Osteocyte (in vitro differentiated cells): ENCODE results near the gene BAHCC1. TPM values are rescaled to one million over a fixed set of nuclear protein-coding genes. Genes with fewer than 3 reads are reported as not detected.

Source experiments
- DNase-seq: peaks from one replicate; pipeline ENCODE4 v3.0.0; 2021; ENCODE audit warnings: mixed read lengths; ENCODE audit not compliant: unreplicated experiment; ENCODE audit errors: extremely low spot score
- H3K27ac Mint-ChIP-seq: one replicate; pipeline ENCODE4 v1.8.0; 2021; ENCODE audit warnings: mild to moderate bottlenecking, mixed read lengths; ENCODE audit not compliant: unreplicated experiment
- H3K27me3 Mint-ChIP-seq: one replicate; pipeline ENCODE4 v1.8.0; 2021; ENCODE audit warnings: mixed read lengths; ENCODE audit not compliant: unreplicated experiment
- H3K36me3 Mint-ChIP-seq: one replicate; pipeline ENCODE4 v1.8.0; 2021; ENCODE audit warnings: mixed read lengths; ENCODE audit not compliant: unreplicated experiment
- H3K4me1 Mint-ChIP-seq: one replicate; pipeline ENCODE4 v1.8.0; 2021; ENCODE audit warnings: mixed read lengths; ENCODE audit not compliant: unreplicated experiment
- H3K4me3 Mint-ChIP-seq: one replicate; pipeline ENCODE4 v1.8.0; 2021; ENCODE audit warnings: mild to moderate bottlenecking, moderate library complexity, mixed read lengths; ENCODE audit not compliant: unreplicated experiment
- H3K9me3 Mint-ChIP-seq: one replicate; pipeline ENCODE4 v1.8.0; 2021; ENCODE audit warnings: mixed read lengths; ENCODE audit not compliant: unreplicated experiment
- CTCF ChIP-seq: fragments of 200-600 bp; sonication (generic); IDR thresholded peaks from 2 replicates; pipeline ENCODE4 v1.5.0; 2021; ENCODE audit warnings: antibody characterized with exemption, mild to moderate bottlenecking, moderate library complexity
- total RNA-seq: library from RNA; stranded (reverse); gene quantifications from 2 replicates; pipeline ENCODE4 v1.2.1, GENCODE V29; 2021

BAHCC1 gene
- total RNA-seq, 1 donor from 2014 or later = 55.7 TPM

DNA sequence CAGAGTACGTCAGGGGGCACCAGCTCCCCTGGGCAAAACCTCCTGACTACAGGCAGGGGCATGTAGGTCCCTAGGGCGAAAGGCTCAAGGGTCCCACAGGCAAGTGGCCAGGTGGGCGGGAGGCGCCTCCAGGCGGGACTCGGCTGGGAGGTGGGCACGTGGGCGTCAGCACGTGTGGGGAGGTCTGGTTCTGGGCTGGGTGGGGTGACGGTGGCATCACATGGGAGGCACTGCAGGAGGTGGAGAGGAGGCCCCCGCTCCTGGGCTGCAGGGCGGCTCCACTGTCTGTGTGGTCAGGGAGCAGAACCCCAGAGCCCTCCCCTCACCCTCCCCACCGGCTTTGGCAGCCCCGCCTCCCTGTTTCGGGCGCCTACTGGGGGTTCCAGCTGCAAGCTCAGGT, 64.6 kb downstream of the BAHCC1 start:
- no peak for DNase-seq
- Mint-ChIP-seq H3K27ac (no peak overlapping the region), H3K36me3 (peaks cover 10% of the 10 kb centered on the region), H3K4me3 (no peak overlapping the region), H3K27me3 (no peaks in the 10 kb centered on the region), H3K4me1 (peaks cover 14% of the 10 kb centered on the region), H3K9me3 (no peaks in the 10 kb centered on the region)
- no peak for TF ChIP-seq CTCF

GRCh38 chr17:81460856-81461460, 65.7 kb downstream of the BAHCC1 start:
- no peak overlapping the region for H3K27ac Mint-ChIP-seq
- no peaks in the 10 kb centered on the region for H3K27me3 Mint-ChIP-seq
- H3K4me1 Mint-ChIP-seq = peaks cover 11% of the 10 kb centered on the region
- no peak overlapping the region for H3K4me3 Mint-ChIP-seq
- DNase-seq = no peak
- peaks cover 13% of the 10 kb centered on the region for H3K36me3 Mint-ChIP-seq
- no peaks in the 10 kb centered on the region for H3K9me3 Mint-ChIP-seq
- no peak for TF ChIP-seq CTCF

DNA sequence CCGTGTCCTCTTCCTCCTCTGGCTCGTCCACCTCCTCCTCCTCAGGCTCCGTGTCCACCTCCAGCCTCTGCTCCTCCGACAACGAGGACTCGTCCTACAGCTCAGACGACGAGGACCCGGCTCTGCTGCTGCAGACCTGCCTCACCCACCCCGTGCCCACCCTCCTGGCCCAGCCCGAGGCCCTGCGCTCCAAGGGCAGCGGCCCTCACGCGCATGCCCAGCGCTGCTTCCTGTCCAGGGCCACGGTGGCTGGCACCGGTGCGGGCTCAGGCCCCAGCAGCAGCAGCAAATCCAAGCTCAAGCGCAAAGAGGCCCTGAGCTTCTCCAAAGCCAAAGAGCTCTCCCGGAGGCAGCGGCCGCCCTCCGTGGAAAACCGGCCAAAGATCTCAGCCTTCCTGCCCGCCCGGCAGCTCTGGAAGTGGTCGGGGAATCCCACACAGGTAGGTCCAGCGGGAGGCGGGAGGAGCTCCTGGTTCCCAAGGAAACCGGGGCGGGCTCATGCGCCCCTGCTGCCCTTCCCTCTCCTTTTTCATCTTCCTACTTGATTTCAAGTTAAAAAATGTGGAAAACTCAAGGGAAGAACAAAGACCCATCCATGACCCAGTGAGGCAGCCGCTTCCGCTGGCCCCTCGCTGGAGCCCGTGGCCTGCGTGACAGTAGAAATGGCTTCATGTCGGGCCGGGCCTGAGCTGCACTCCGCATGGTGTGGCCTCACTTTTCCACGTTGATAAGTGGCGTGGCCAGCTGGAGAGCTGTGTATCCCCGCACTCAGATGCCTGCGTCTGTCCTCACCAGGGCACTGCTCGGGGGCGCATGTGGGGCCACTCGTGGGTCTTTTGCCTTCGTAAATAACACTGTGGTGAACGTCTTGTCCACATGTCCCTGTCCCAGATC, 66.6 kb downstream of the BAHCC1 start:
- H3K27ac Mint-ChIP-seq = no peak overlapping the region

GRCh38 chr17:81462506-81463125, 67.4 kb downstream of the BAHCC1 start:
- no peak for DNase-seq
- TF ChIP-seq CTCF = no peak
- Mint-ChIP-seq H3K27me3 (no peaks in the 10 kb centered on the region), H3K36me3 (peaks cover 17% of the 10 kb centered on the region), H3K9me3 (no peaks in the 10 kb centered on the region), H3K4me1 (no peaks in the 10 kb centered on the region), H3K4me3 (no peak overlapping the region), H3K27ac (no peak overlapping the region)

More for the DNA sequence above, 66.6 kb downstream of the BAHCC1 start:
- no peak overlapping the region for H3K4me3 Mint-ChIP-seq
- no peak for DNase-seq
- peaks cover 2% of the 10 kb centered on the region for H3K4me1 Mint-ChIP-seq
- H3K36me3 Mint-ChIP-seq = peaks cover 17% of the 10 kb centered on the region
- no peaks in the 10 kb centered on the region for H3K9me3 Mint-ChIP-seq
- H3K27me3 Mint-ChIP-seq = no peaks in the 10 kb centered on the region
- no peak for TF ChIP-seq CTCF

DNA sequence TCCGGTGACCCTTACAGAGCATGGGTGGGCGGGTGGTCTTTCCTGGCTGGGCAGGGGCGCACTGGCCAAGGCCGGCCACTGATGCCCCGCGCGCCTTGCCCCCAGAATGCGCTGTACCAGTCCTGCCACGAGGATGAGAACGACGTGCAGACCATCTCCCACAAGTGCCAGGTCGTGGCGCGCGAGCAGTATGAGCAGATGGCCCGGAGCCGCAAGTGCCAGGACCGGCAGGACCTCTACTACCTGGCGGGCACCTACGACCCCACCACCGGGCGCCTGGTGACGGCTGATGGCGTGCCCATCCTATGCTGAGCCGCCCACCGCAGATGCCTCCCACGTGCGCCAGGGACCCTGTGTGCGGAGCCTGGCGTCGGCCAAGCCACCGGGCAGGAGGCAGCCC, 68.2 kb downstream of the BAHCC1 start:
- TF ChIP-seq CTCF = no peak
- Mint-ChIP-seq H3K4me3 (no peak overlapping the region), H3K9me3 (no peaks in the 10 kb centered on the region), H3K27me3 (no peaks in the 10 kb centered on the region), H3K27ac (no peak overlapping the region), H3K4me1 (peaks cover 2% of the 10 kb centered on the region), H3K36me3 (peaks cover 17% of the 10 kb centered on the region)
- no peak for DNase-seq
